ENCODE measurements around the gene B3GNT5. TPM values are rescaled to one million over a fixed set of nuclear protein-coding genes. Genes with fewer than 3 reads are reported as not detected.

B3GNT5 gene
- total RNA-seq, 4 donors from 2014 or later = 3.6 to 23.1 (median 9.3) TPM

DNA sequence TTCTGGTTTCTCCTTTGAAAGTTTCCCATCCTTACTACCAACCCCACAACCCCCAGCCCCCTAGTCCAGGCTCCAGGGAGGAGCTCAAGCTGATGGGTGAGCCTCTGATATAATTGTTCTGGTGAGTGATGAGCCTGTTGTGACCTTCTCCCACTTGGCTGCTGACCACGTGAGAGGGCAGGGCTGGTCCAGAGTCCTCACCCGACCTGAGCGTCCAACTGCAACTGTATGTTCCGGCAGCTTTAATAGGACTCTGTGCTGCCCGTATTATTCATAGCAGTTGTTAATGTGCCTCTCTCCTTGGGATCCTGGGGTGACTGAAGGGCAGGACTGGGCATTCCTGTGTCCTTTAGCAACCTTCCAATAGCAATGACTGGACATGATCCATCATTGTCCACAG, 56.2 kb downstream of the B3GNT5 start:
- no peak for TF ChIP-seq CTCF (IDR thresholded peaks at IDR 0.05)
- no peak for TF ChIP-seq POLR2A (IDR thresholded peaks at IDR 0.05)
- H3K4me1 ChIP-seq = no peaks in the 10 kb centered on the region
- no peak overlapping the region for H3K27ac ChIP-seq
- no peak for DNase-seq
- H3K36me3 ChIP-seq = no peaks in the 10 kb centered on the region
- H3K27me3 ChIP-seq = no peaks in the 10 kb centered on the region
- no peak overlapping the region for H3K4me3 ChIP-seq
- intact Hi-C loops (cut with DNase I; ENCODE audit: low total_unique reads) = no loop called here
- no peaks in the 10 kb centered on the region for H3K9me3 ChIP-seq

- TF ChIP-seq CTCF (IDR thresholded peaks at IDR 0.05) = no peak
- TF ChIP-seq POLR2A (IDR thresholded peaks at IDR 0.05) = no peak
- Histone ChIP-seq H3K27me3 (no peaks in the 10 kb centered on the region), H3K4me3 (no peak overlapping the region), H3K4me1 (no peaks in the 10 kb centered on the region), H3K36me3 (no peaks in the 10 kb centered on the region), H3K9me3 (no peaks in the 10 kb centered on the region), H3K27ac (no peak overlapping the region)
- no peak for DNase-seq
- intact Hi-C loops (cut with DNase I; ENCODE audit: low total_unique reads) = no loop called here
These were observed 57.9 kb downstream of the B3GNT5 start for GRCh38 chr3:183310936-183311335.

DNA sequence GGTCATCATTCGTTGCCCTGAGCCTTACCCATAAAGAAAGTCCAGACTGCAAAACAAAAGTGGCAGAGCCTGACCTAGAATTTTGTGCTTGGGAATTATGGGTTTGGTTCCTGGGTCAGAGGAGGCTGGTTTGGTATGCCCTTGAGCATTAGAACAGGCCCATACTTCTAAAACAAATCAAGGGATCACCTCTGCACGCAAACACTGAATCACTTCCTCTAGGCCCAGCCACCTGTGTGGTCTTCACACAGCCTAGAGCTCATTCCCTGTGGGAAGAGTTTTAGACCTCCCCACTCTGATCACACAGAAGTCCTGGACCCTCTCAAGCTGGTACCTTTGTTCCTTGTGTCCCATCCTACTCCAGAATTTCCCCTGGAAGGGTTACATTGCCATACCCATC, 59.4 kb downstream of the B3GNT5 start:
- no peaks in the 10 kb centered on the region for H3K36me3 ChIP-seq
- intact Hi-C loops (cut with DNase I; ENCODE audit: low total_unique reads) = no loop called here
- H3K9me3 ChIP-seq = no peaks in the 10 kb centered on the region
- H3K27me3 ChIP-seq = no peaks in the 10 kb centered on the region
- no peaks in the 10 kb centered on the region for H3K4me1 ChIP-seq
- no peak for TF ChIP-seq POLR2A (IDR thresholded peaks at IDR 0.05)
- TF ChIP-seq CTCF (IDR thresholded peaks at IDR 0.05) = no peak
- H3K27ac ChIP-seq = no peak overlapping the region
- no peak for DNase-seq
- H3K4me3 ChIP-seq = no peak overlapping the region

- no peak for DNase-seq
- Histone ChIP-seq H3K4me3 (no peak overlapping the region), H3K36me3 (no peaks in the 10 kb centered on the region), H3K9me3 (no peaks in the 10 kb centered on the region), H3K4me1 (no peaks in the 10 kb centered on the region), H3K27ac (no peak overlapping the region), H3K27me3 (no peaks in the 10 kb centered on the region)
- TF ChIP-seq CTCF (IDR thresholded peaks at IDR 0.05) (no peak), POLR2A (IDR thresholded peaks at IDR 0.05) (no peak)
- intact Hi-C loops (cut with DNase I; ENCODE audit: low total_unique reads) = no loop called here
These were observed 60.3 kb downstream of the B3GNT5 start for GRCh38 chr3:183313351-183313750.

DNA sequence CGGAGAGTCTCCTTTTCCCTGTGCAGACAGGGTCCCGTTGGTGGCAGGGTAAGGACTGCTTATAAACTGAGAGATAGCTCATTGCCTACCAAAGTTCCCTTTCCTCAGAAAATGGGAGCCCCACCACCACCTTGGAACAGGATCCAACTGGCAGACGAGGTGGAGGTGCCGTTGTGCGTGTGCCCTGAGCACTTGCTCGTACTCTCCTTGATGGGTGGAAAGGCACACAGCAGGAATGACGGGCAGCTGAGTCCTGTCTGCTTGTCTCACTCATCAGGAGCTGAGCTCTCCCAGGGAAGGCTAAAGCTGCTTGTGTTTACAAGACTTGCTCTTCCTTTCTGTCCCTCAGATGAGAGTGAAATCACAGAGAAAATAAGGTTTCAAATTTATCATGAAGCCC, 60.7 kb downstream of the B3GNT5 start:
- intact Hi-C loops (cut with DNase I; ENCODE audit: low total_unique reads) = no loop called here
- no peak for TF ChIP-seq CTCF (IDR thresholded peaks at IDR 0.05)
- no peak for TF ChIP-seq POLR2A (IDR thresholded peaks at IDR 0.05)
- no peak for DNase-seq
- H3K4me1 ChIP-seq = no peaks in the 10 kb centered on the region
- no peaks in the 10 kb centered on the region for H3K36me3 ChIP-seq
- H3K4me3 ChIP-seq = no peak overlapping the region
- no peaks in the 10 kb centered on the region for H3K9me3 ChIP-seq
- no peak overlapping the region for H3K27ac ChIP-seq
- H3K27me3 ChIP-seq = no peaks in the 10 kb centered on the region

Data from uterus (tissue), 4 donors.